GM12878 (cell line): ENCODE data around the gene GCNT1. TPM values are rescaled to one million over a fixed set of nuclear protein-coding genes. Genes with fewer than 3 reads are reported as not detected.

Source experiments
- EZH2 ChIP-seq: IDR thresholded peaks from 2 replicates; pipeline ENCODE4 v1.6.1; 2012; ENCODE audit warnings: low read depth, mild to moderate bottlenecking, control low read depth, inconsistent platforms, low read length, borderline replicate concordance; ENCODE audit not compliant: control insufficient read depth
- HSF1 ChIP-seq: fragments of 150-350 bp; IDR thresholded peaks from 2 replicates; pipeline ENCODE4 v1.6.1; 2014; ENCODE audit warnings: mild to moderate bottlenecking, low read depth, low read length
- MAX ChIP-seq: IDR thresholded peaks from 2 replicates; pipeline ENCODE4 v1.6.1; 2012; ENCODE audit warnings: low read depth, low read length, improper control_type of control experiment
- PBX3 ChIP-seq: IDR thresholded peaks from 2 replicates; pipeline ENCODE4 v1.6.1; 2011; ENCODE audit warnings: mild to moderate bottlenecking, low read depth, low read length, moderate library complexity; ENCODE audit not compliant: insufficient replicate concordance
- YBX1 ChIP-seq: fragments of 450-650 bp; IDR thresholded peaks from 2 replicates; pipeline ENCODE4 v1.6.1; 2016; ENCODE audit warnings: antibody characterized with exemption
- ZBTB4 ChIP-seq: fragments of 450-650 bp; formaldehyde crosslinking; IDR thresholded peaks from 2 replicates; pipeline ENCODE4 v1.4.0; 2022; ENCODE audit warnings: mild to moderate bottlenecking, moderate library complexity
- ZNF217 ChIP-seq: fragments of 450-650 bp; IDR thresholded peaks from 2 replicates; pipeline ENCODE4 v1.6.1; 2017; ENCODE audit warnings: antibody characterized with exemption, mild to moderate bottlenecking
- polyA plus RNA-seq, 11 experiments: library from polyadenylated mRNA; depleted of rRNA in 4 of 11; unstranded in 6 of 11; stranded (reverse) in 5 of 11; fragments of >200 nt; fragmentation: Nextera tagmentation in 4 of 11; fragmentation: Illumina TruSeq in 1 of 11; extraction: Ambion mirVana in 4 of 11; extraction: Trizol in 1 of 11; gene quantifications; 1 replicate in 1 of 11; 2 replicates in 10 of 11; pipeline versions ENCODE4 v1.2.1 to v1.2.3, GENCODE V29; 2011 to 2016; ENCODE audit warnings: inconsistent platforms in 2 of 11, missing spikeins in 2 of 11, low read depth in 1 of 11
- total RNA-seq, 4 experiments: library from RNA; depleted of rRNA in 3 of 4; stranded (reverse); fragments of >200 nt in 3 of 4; fragmentation: Illumina TruSeq in 1 of 4; extraction: Trizol in 1 of 4; gene quantifications; 2 replicates each; pipeline versions ENCODE4 v1.2.1 to v1.2.3, GENCODE V29; 2013 to 2021

GCNT1 gene
- total and polyA plus RNA-seq, 10 of the 15 experiments (the other 5 are each of a cell fraction or from before 2014, with no cell fraction given): 2.8 to 17.8 (median 7.1) TPM

GRCh38 chr9:76423216-76424177 lies 35.5 kb upstream of the GCNT1 start (continued):
- no peak for TF ChIP-seq YBX1
- no peak for TF ChIP-seq ZBTB4 (CRISPR knock-in tag)
- TF ChIP-seq EZH2: no peak
- TF ChIP-seq ZNF217: no peak
- TF ChIP-seq MAX: no peak
- no peak for TF ChIP-seq PBX3
- no peak for TF ChIP-seq HSF1
